Airway epithelial cell (primary cell): ENCODE results near the gene TAS1R2. TPM values are rescaled to one million over a fixed set of nuclear protein-coding genes. Genes with fewer than 3 reads are reported as not detected.

ENCODE experiments used
- total RNA-seq: library from RNA; depleted of rRNA; stranded (reverse); fragments of >200 nt; gene quantifications from 2 replicates; pipeline ENCODE4 v1.2.3, GENCODE V29; 2015

The TAS1R2 gene
- total RNA-seq: not detected in 2 replicates

DNA sequence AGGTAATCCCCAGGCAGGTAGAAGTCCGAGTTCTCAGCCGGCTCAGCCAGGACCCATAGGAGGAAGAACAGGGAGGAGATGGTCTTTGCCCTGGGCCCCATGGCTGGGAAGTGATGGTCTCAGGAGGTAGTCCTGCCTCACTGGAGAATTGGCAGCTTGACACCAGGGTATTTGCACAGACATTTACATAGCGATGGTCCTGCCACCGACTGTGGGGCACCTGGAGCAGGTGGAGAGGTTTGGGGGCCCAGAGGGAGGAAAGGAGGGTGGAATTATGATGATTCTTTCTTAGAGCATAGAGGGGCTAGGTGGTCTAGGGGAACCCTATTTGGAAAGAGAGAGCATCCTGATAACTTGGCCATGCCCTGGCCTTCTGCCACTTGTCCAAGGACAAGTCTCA is at the start of gene TAS1R2:
TSS of gene TAS1R2 (minus strand) at position 101 of the 400 bp plus-strand sequence. CDS start at position 101, 0 bp downstream.

DNA sequence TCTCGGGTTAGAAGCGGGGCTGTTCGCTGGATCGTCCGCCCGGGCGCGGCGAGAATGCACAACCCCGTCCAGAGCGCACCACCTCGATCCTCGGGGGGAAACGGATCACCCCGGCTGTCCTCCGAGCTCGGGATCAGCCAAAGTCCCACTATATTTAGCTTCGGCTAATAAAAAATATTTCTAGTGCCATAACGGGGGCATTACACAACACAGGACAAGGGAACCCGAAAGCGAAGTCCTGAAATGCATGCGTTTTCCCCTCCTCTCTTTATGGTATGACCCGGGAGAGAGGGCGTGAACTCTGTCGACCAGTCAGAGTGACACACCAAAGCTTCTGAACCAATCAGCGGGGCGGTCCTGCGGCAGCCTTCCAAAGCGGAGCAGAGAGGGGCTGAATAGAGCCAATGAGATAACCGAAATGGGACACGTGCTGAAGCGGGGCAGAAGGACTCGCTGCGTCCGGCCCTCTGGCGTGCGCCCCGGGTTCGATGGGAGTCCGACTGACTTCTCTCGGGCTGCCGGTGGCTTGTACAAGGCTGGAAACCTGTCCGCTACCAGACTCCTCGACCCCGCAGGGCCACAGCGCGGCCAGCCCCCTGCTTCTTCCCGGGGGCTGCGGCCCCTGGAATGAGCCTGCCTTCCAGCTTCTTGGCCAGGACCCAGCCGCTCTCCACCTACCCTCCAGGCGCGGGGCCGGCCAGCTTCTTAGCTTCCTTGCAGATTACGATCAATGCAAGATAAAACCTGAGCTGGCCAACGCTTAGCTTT is 43.2 kb upstream of the TAS1R2 start, which contains the start of gene ALDH4A1:
TSS of gene ALDH4A1 (minus strand) at position 33 of the 768 bp plus-strand sequence. CDS start at position 1, 32 bp downstream.

Other genes with a start within 250 kb of the TAS1R2 start
- gene PAX7, start 228.8 kb downstream of the TAS1R2 start, total RNA-seq: not detected in 2 replicates
- gene ALDH4A1, start 42.9 kb upstream of the TAS1R2 start, total RNA-seq: 40.9 and 50.1 TPM in 2 replicates
- gene IFFO2, start 97.0 kb upstream of the TAS1R2 start, total RNA-seq: 50.2 and 77.9 TPM in 2 replicates